ENCODE measurements around the gene COL6A1. TPM values are rescaled to one million over a fixed set of nuclear protein-coding genes. Genes with fewer than 3 reads are reported as not detected.

The COL6A1 gene
- total and polyA plus RNA-seq, 2 donors (not counting 3 experiments of a cell fraction or from before 2014, with no cell fraction given): 30.1 to 42.4 TPM

DNA sequence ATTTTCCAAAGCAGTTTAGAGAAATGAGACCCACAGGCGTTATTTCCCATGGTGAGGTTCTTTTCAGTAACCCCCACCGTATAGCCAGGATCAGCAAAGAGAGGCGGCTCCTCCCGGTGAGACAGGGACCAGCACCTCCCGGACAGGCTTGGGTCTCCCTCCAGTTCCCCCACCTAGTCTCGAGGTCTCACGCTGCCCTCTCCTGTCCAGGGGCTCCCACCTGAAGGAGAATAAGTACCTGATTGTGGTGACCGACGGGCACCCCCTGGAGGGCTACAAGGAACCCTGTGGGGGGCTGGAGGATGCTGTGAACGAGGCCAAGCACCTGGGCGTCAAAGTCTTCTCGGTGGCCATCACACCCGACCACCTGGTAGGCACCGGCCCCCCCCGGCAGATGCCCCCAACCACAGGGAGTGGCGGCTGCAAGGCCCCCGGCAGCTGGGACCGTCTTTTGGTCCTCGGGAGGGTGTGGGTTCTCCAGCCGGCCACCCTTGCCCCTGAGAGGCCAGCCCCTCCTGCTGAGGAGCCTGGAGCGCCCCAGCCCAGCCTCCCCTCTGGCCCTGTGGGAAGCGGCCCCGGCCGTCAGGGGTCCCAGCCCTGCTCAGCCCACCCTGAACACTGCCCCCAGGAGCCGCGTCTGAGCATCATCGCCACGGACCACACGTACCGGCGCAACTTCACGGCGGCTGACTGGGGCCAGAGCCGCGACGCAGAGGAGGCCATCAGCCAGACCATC lies 4.9 kb downstream of the COL6A1 start:
- ChIA-PET POLR2A (no interaction called here), CTCF (interaction anchor here (1.1 kb wide), 1 partner anchor 16 kb away, joined by 3 read pairs; no protein-coding TSS in a partner anchor)
- TF ChIP-seq GATA2 (IDR thresholded peaks at IDR 0.05; ENCODE audit: insufficient read depth, insufficient read length, low read depth, low read length): no peak
- no peak for TF ChIP-seq JUN (IDR thresholded peaks at IDR 0.05; ENCODE audit: borderline replicate concordance, insufficient read depth, insufficient read length, low read depth)
- TF ChIP-seq, protein P1, sequence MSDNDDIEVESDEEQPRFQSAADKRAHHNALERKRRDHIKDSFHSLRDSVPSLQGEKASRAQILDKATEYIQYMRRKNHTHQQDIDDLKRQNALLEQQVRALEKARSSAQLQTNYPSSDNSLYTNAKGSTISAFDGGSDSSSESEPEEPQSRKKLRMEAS (IDR thresholded peaks at IDR 0.05; ENCODE audit: insufficient read depth, insufficient read length): no peak
- TF ChIP-seq MYC (IDR thresholded peaks at IDR 0.05; ENCODE audit: low read depth, low read length): no peak
- no peak for TF ChIP-seq POLR2A (IDR thresholded peaks at IDR 0.05; ENCODE audit: low read depth, low read length)
- no peak for TF ChIP-seq EZH2 (IDR thresholded peaks at IDR 0.05; ENCODE audit: borderline replicate concordance, low read depth, low read length, severe bottlenecking)
- TF ChIP-seq POLR2AphosphoS5 (IDR thresholded peaks at IDR 0.05; ENCODE audit: insufficient read depth, low read depth, low read length): no peak
- TF ChIP-seq CTCF (IDR thresholded peaks at IDR 0.05; ENCODE audit: extremely low read depth in 1 of 2, insufficient read depth in 1 of 2, low read depth in 1 of 2, low read length in 2 of 2): no peak
- TF ChIP-seq FOS (IDR thresholded peaks at IDR 0.05; ENCODE audit: borderline replicate concordance, insufficient read depth, low read length): no peak
- Histone ChIP-seq H3K27ac (ENCODE audit: insufficient read depth, low read depth, low read length) (no peak overlapping the region), H4K20me1 (replicated peaks; ENCODE audit: control insufficient read depth, extremely low read depth, insufficient read depth, low read length) (no peaks in the 10 kb centered on the region), H3K79me2 (ENCODE audit: control insufficient read depth, insufficient read depth, low read length) (no peaks in the 10 kb centered on the region), H3K9me1 (replicated peaks; ENCODE audit: control insufficient read depth, extremely low read depth, insufficient read depth, low read length) (no peaks in the 10 kb centered on the region), H3K36me3 (ENCODE audit: control insufficient read depth in 2 of 2, extremely low read depth in 1 of 2, insufficient read depth in 2 of 2, low read length in 2 of 2) (no peaks in the 10 kb centered on the region), H3K9ac (replicated peaks; ENCODE audit: extremely low read depth, insufficient read depth, low read length) (no peak overlapping the region), H3K9me3 (replicated peaks; ENCODE audit: control insufficient read depth, insufficient read depth, low read length) (no peaks in the 10 kb centered on the region), H2AFZ (ENCODE audit: low read depth, low read length) (no peak overlapping the region), H3K4me2 (ENCODE audit: insufficient read depth, low read length) (no peak overlapping the region), H3K4me1 (ENCODE audit: control insufficient read depth, extremely low read depth, insufficient read depth, low read length) (peaks cover 5% of the 10 kb centered on the region), H3K4me3 (replicated peaks in 1 of 3; ENCODE audit: insufficient read depth in 1 of 3, low read depth in 1 of 3, low read length in 3 of 3) (no peak overlapping the region), H3K27me3 (ENCODE audit: control insufficient read depth in 2 of 2, insufficient read depth in 2 of 2, low read length in 2 of 2) (no peaks in the 10 kb centered on the region)
- no peak for DNase-seq (ENCODE audit: low read depth, low spot score)
- dilution Hi-C loops (cut with MboI; ENCODE audit: extremely low pct_ligation_motif_present, low sequenced_read_pairs) (no loop called here), intact Hi-C loops (cut with micrococcal nuclease) (no loop called here)
- no peak for FAIRE-seq
- BruUV-seq (replicated peaks): no TSS peak

All from endothelial cell of umbilical vein (primary cell).